Right hindlimb (tissue), 1 donor: Measurements from ENCODE around the gene TMEM101.
"Not testable (repeated sequence)": the region's sequence is repeated elsewhere in the genome, so short reads cannot be mapped to it uniquely, and the experiment has no call there.

Source experiments
- DNase-seq: peaks from one replicate; pipeline ENCODE4 v3.0.0-alpha.2; 2018

TMEM101 gene

DNA sequence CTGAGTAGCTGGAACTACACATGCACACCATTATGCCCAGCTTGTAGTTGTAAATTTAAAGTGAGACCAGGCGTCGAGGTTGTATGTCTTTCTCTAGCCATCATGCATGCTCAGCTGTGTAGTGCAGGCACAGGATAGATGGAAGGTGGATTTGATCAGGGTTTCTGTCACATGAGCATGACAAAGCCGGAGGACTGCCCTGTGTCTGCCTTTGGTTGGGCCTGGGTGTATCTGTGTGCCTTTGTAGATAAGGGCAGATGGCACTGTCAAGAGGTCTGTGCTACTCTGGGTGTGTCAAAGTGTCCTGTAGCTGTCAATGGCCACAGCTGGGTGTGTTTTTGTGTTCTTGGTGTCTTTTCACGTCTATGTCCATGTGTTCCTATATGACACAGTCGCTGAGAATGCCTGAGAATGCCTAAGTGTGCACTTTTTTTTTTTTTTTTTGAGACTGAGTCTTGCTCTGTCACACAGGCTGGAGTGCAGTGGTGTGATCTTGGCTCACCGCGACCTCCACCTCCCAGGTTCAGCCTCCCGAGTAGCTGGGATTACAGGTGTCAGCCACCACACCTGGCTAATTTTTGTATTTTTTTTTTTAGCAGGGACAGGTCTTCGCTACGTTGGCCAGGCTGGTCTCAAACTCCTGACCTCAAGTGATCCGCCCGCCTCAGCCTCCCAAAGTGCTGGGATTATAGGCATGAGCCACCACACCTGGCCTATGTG, 14.5 kb downstream of the TMEM101 start:
- DNase-seq, result no peak

DNA sequence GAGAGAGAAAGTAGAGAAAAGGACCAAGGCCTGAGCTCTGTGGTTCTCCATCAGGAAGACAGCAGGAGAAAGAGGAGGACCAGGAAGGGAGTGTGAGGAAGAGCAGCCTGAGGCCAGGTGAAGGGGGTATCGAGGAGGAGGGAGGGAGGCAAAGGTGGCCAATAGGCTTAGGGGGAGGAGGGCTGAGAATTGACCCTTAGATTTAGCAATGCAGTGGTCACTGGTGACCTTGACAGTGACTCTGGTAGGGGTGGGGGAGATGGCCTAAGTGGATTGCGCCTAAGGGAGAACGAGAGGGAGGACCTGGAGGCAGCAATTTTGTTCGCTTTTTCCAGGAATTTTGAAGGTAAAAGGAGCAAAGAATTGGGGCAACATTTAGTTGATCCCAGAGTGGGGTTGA, 15.7 kb downstream of the TMEM101 start:
- DNase-seq, result no peak

DNA sequence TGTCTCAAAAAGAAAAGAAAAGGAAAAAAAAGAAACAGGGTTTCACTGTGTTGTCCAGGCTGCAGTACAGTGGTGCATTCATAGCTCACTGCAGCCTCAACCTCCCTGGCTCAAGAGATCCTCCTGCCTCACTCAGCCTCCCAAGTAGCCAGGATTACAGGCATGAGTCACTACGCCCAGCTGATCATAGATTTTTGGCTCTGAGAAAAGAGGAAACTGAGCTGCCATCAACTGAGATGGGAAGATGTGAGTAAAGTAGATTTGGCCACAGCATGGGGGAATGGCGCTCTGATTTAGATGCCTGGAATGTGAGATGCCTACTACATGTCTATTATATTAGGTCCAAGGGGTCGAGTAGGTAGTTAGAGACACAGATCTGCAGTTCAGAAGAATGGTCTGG, 16.2 kb downstream of the TMEM101 start:
- no peak for DNase-seq

DNA sequence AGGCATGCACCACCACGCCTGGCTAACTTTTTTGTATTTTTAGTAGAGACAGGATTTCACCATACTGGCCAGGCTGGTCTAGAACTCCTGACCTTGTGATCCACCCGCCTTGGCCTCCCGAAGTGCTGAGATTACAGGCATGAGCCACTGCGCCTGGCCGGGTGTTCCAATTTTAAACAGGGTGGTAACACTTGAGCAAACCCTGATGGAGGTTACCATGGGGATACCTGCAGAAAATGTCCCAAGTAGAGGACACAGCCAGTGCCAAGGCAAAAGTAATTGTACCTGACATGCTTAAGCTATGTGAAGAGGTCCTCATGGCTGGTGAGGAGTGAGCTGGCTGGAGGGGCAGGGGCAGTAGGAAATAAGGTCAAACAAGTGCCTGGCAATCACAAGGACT, 17.6 kb downstream of the TMEM101 start:
- not testable (repeated sequence) for DNase-seq

DNA sequence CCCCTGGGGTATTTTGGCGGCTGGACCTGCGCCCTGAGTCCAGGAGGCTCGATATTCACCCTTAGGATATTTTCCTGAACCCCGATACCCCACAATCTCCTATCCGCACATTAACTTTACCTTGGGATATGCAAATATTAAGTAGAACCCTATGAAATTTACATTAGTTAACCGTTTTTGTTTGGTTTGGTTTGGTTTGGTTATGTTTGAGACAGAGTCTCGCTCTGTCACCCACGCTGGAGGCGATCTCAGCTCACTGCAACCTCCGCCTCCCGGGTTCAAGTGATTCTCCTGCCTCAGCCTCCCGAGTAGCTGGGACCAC, 19.7 kb downstream of the TMEM101 start:
- DNase-seq, result no peak

DNA sequence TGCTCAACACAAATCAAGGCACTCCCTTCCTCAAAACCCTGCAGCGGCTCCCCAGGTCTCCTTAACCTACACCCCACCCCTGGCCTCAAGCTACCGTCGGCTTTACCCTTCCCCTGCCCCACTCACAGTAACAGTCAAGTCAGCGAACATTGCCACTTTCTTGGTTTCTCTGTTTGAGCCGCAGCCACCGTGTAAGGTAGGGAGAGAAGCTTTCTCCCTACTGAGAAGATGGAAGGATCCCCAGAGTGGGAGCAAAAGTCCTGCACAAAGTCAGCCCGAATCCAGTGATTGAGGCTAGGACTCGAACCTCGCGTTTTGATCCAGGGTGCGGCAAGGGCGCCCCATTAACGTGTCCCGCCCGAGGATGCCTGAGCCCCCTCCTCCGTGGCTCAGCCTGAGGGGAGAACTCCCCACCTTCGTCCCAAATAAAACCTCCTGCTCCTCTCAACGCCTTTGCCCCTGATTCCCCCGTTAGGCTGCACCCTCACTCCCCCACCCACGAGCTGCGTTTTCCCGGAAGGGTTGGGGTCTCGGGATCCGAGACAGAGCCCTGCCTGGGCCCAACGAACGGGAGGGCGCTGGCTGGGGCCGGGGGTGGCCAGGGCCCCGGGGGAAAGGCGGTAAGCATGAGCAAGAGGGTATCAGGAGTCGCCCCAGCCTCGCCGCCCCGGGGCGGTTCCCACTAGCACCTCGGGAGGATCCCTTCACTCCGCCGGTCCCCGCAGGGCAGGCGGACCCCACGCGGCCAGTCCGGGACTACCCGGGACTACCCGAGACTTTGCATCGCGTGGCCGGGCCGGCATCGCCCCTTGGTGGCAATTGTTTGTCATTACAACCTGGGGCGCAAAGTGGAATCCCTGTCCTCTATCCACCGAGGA, 20.3 kb downstream of the TMEM101 start:
- peak; percentile 54 for DNase-seq

DNA sequence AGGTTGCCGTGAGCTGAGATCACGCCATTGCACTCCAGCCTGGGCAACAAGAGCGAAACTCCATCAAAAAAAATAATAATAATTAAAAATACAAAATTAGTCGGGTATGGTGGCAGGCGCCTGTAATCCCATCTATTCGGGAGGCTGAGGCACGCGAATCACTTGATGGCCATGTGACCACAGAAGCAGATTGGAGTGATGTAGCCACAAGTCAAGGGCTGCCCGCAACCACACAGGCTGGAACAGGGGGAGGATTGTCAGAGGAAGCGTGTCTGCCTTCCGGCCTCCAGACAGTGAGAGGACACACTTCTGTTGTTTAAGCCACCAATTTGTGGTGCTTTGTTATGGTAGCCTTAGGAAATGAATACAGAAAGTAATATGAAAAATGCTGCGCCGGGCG, 22.1 kb downstream of the TMEM101 start:
- DNase-seq, result no peak

DNA sequence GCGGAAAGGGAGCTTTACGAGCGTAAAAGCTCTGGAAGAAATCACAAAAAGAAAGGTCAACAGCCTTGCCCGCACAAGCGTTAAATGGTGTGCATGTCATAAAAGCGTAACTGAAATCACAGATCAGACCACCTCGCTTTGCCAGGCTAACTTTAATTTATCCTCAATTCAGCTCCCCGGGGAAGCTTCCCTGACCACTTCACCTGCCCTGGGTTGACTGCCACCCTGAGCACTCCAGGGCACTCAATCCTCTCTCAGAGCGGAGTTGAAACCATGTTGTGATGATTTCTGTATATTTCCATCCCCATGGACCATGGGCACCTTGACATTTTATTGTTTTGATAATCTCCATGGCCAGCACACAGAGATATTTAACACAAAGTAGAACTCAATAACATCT, 26.5 kb downstream of the TMEM101 start:
- DNase-seq, result no peak

DNA sequence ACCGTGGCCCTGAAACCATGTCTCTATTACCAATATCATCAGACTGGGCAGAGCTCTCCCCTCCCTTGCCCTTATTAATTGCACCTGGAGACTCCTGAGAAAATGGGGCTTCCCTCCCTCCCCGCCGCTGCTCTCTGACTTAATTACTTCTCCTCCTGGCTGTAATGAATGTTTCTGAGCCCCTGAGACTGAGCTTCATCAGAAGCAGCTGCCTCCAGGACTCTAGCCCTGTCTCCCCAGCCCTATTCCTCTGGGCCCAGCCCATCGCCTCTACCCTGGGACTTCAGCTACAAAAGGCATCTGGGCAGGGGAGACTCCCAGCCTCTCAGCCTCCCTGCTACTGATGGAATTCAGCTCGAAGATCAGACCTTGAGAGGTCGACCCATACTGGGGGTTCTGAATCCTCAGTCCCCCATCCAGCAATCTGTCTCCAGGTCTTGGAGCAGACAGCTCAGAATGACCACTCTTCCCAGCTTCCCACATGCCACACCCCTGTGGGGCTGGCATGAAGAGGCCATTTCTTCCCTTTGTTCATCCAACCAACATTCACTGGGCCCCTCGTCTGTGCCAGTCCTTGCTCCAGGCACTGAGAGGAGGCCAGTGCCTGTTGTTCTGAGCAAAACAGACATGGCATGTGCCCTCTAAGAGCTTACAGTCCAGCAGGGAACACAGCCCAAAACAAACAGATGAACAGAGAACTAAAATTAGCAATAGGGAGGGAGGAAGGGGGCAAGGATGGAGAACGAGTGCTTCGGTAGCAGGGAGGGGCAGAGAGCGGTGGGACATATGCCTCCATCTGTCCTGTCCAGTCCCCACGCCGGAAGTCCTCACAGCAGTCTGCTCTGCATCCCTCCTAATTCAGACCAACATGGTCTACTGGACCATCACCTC, 27.4 kb downstream of the TMEM101 start:
- no peak for DNase-seq

DNA sequence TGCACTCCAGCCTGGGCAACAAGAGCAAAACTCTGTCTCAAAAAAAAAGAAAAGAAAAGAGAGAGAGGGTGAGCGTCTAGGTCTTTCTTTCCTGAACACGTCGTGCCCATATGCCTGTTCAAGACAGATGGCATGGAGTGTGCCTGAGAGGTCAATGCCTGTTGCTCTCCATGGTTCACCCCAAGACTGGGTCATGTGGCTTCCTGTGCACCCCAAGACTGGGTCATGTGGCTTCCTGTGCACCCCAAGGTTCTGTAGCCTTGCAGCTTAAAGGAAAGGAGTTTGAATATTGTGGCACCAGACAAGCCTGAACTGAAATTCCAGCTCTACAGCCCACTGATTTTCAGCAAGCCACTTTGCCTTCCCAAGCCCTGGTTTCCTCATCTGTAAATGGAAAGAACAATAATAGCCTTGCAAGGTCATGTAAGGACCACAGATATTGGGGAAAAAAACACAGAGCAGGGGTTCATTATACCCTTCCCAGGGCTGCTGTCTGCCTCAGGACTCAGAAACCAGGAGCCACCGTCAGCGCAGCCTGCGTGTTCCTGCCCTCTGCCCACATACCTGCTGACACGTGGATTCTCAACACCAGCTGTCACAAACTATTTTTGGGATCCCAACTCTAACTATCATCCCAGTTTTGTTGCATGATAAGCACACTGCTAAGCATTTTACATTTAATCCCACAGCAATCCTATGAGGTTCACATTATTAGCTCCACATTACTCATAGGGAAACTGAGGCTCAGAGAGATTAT, 28.4 kb downstream of the TMEM101 start:
- no peak for DNase-seq

DNA sequence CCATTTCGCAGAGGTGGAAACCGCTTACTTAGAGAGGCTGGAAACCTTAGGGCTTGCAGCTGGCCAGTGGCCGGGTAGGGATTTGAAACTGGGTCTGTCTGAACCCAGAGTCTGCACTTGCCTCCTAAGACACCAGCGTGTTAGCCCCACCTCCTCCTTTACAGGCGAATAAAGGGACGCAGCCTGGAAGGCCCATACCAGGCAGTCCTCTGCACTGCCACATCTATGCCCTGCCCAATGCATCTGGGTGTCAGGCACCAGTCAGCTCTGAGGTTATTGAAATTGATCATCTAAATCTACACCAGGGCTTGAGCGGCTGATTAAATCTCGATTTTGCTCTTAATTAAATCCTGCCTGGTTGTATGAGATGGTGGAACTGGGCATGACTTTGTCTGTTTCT, 30.2 kb downstream of the TMEM101 start:
- DNase-seq, result no peak

DNA sequence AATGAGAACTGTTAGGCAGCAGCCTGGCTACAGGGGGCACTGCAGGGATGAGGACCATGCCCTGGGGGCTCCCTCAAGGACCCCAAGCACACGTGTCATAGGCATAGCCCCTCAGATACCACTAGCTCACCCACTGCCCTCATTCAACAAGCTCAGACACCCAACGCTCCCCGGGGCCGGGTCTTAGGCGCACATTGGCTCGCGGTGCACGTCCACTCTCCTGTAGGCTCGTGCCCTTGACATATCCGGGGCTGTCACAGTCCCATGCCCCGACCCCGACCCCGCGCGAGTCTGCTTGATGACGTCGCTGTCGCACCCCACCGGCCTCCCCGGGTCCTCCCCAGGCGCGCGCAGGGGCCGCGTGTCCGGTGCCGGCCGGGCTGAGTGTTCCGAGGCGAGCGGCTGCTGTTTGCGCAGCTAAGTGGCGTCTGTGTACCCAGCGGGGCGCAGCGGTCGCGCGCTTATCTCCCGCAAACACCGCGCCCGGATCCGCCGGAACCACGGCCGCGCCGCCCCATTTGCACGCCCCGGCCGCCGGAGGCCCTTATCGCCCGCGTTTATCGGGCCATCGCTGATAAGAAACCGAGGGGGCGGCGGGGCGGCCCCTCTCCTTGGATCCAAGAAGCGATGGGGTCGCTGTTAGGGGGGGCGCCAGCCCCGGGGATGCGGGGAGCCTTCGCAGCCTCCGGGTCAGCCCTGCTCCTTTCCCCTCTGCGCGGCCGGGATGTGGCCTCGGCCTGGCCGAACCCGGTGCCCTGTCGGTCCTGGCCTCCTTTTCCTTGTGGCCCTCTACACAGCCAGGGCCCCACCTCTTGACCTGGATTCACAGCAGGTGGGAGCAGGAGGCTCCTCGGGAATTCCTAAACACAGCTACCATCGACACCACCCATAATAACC, 31.0 kb downstream of the TMEM101 start:
- no peak for DNase-seq

DNA sequence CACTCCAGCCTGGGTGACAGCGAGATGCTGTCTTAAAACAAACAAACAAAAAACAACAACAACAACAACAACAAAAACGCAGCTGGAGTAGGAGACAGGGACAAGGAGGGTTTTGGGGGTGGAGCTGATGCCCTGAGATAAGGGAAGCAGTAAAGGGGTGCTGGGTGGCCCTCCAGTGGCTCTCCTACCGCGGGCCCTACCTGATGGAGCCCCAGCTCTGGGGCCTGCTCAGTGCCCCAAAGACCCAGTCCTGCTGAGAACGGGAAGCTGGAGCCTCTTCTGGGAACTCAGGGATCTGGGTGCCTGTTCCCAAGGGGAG, 31.6 kb downstream of the TMEM101 start:
- DNase-seq, result no peak

DNA sequence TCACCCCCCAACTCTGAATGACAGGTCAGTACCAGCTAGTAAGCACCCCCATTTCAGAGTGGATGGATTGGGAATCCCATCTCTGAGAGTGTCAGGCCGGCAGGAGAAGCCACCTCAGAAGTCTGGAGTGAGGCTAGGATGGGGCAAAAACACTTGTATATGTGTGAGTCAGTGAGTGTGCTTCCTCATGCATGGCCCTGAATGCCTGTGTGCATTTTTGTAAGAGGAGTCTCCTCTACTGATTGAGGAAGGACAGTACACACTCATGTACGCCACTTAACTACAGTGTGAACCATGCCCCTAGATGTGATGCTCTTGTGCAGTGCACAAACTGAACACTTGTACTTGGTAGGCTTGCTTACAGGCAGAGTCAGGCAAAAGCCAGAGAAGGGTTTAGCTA, 32.6 kb downstream of the TMEM101 start:
- no peak for DNase-seq

DNA sequence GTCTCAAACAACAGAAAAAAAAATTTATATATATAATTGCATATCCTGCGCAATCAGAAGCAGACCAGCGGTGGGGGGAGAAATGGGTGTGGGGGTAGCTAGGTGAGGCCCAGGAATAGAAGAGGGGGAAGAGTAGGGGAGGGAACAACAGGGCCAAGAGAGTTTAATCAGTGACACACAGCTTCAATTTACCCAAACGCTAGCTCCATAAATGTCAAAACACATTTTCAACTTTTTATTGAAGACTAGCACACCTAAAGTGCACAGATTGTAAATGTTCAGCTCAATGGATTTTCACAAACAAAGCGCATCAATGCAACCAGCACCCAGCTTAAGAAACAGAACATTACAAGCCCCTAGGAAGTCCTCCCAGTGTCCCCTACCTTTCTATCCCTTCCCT, 35.1 kb downstream of the TMEM101 start:
- no peak for DNase-seq

DNA sequence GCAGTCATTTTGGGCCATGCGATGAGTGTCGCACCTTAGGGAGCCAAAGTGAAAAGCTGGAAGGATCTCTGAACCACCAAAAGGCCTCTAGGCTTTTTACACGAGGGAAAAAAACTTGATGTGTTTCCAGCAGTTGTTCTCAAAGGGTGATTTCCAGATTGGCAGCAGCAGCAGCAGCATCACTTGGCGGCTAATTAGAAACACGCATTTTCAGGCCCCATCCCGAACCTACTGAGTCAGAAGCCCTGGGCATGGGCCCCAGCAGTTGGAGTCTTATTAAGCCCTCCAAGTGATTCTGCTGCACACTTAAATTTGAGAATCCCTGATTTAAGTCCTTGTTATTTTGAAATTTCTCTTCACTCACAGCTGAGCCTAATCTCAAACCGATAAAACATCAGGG, 35.8 kb downstream of the TMEM101 start:
- no peak for DNase-seq

DNA sequence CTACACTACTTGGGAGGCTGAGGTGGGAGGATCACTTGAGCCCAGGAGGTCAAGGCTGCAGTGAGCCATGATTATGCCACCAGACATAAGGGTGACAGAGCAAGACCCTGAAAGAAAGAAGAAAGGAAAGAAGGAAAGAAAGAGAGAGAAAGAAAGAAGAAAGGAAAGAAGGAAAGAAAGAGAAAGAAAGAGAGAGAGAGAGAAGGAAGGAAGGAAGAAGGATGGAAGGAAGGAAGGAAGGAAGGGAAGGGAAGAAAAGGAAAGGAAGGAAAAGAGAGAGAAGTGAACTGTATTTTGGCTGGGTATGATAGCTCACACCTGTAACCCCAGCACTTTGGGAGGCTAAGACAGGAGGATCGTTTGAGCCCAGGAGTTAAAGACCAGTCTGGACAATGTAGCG, 36.7 kb downstream of the TMEM101 start:
- no peak for DNase-seq

DNA sequence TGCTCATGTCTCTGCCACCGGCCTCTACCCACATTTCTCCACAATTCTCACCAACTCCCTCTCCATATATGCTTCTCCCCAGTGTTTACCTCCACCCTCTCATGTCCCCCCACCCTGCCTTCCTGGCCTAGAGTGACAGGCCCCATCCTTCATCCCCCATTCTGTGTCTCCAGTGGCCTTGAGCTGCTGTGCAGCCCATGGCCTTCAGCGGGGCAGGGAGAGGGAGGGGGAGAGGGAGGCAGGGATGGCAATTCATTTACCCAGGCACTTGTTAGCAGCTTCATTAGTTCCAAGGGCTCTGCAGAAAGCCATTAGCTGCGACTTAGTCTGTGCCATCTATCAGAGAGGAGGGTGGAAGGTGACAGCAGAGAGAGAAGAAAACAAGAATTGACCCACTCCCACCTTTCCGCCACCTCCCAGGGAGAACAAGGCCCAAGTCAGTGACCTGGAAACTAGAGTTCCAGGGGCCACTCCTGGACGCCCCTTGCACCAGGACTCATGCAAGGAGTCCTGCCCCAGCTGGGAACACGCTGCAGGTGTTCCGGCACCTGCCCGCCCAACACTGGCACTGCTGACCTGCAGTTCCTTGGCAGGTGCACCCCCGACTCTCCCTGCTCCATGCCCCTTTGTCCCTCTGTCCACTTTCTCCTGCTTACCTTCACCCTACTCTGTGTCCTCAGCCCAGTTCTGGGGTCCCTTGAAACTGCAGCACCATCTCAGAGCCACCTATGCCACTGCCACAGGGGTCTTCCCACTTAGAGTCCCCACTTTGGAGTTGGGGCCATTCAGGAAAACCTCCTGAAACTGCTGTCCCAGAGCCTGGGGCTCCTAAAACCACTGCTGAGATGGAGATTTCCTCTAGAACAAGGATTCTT, 37.6 kb downstream of the TMEM101 start:
- DNase-seq, result no peak

DNA sequence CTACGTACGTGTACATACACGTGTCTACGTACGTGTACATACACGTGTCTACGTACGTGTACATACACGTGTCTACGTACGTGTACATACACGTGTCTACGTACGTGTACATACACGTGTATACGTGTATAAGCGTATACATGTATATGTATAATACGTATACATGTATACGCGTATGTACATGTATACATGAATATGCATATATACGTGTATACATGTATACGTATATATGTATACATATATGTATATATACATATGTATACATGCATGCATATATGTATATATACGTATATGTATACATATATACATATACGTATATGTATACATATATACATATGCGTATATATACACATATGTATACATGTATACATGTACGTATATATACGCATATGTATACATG, 38.9 kb downstream of the TMEM101 start:
- DNase-seq, result no peak

DNA sequence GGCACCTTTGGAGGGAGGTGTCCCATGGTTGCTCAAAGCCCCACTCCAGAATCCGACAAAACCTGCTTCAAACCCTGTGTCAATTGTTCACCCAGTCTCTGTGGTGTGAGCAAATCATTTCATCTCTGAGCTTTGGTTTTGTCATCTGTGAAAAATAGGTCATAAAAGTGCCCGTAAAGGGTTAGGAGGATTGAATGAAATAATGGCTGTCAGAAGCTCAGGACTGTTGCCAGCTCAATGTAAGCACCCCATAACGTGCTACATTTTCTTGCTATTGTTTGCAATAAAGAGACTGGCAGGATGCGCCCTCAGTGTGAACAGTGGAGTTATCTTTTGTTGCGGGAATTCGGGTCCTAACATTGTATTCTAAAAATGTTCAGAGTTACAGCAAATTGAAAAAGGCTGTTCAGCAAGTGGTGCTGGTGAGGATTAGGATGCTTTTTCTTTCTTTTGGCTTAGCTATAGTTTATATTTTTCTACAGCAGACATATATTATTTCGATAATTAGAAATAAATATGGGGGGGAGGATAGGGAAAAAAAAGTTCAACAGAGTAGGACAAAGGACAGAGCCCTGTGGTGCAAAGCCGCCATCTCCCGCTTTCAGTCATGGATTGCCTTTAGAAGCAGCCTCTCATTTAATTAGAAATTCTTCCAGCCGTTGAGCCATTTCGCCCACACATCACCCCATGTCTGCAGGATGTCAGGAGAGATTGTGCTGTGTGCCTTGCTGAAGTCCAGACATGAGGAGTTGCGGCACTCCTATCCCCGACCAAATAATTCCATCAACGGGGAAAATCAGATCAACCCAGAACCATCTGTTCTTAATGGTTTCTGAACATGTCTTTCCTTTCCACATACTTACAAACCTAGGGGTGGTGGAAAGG, 40.1 kb downstream of the TMEM101 start:
- DNase-seq, result no peak
